Activated CD4-positive, alpha-beta T cell treated with anti-CD3 and anti-CD28 coated beads, Interleukin-2, Interleukin-6, amounts not matched to agents 100 ng/mL and 50 ng/mL, durations not matched to agents 16 hours and 8 hours (primary cell): ENCODE results near the gene TMEM178B.
"Not testable (repeated sequence)": the region's sequence is repeated elsewhere in the genome, so short reads cannot be mapped to it uniquely, and the experiment has no call there.

ENCODE experiments used
- DNase-seq: peaks from one replicate; pipeline ENCODE4 v3.0.0-alpha.2; 2020

Gene TMEM178B

DNA sequence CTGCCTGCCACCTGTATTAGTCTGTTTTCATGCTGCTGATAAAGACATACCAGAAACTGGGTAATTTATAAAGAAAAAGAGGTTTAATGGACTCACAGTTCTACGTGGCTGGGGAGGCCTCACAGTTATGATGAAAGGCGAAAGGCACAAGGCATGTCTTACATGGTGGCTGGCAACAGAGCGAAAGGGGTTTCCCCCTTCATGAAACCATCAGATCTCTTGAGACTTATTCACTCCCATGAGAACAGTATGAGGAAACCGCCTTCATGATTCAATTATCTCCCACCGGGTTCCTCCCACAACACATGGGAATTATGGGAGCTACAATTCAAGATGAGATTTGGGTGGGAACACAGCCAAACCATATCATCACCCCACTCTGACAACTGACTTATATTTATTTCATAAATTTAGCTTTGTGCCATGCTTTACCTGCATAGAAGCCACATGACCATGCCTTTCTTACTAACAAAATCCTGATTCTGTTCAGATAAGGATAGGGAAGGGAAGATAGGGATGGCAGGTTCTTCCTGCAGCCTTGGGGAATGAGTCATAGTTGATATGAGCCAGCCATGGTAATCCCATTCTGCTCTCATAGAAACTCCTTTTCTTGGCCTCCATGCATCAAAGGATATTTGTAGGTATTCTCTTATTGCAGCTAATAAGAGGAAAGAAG is 286.0 kb downstream of the TMEM178B start:
- DNase-seq = no peak

DNA sequence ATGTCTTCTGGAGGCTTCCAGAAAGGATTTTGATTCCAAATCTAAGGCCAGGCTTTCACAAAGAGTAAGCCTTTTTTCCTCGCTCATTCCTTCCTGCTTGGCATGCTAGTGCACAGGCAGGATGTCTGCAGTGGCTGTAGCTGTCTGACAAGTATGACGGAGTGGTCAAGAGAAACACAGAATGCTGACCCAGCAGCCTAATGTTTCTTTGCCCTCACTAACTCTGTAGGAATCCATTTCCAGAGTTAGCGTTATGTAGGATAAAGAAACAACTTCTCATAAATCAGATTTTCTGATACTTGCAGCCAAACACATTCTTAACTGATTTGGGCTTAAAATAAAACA is 286.5 kb downstream of the TMEM178B start:
- DNase-seq = no peak

GRCh38 chr7:141360803-141361202 is 286.9 kb downstream of the TMEM178B start:
- DNase-seq = no peak

- no peak for DNase-seq
Measured at GRCh38 chr7:141361479-141361878, 287.6 kb downstream of the TMEM178B start.

DNA sequence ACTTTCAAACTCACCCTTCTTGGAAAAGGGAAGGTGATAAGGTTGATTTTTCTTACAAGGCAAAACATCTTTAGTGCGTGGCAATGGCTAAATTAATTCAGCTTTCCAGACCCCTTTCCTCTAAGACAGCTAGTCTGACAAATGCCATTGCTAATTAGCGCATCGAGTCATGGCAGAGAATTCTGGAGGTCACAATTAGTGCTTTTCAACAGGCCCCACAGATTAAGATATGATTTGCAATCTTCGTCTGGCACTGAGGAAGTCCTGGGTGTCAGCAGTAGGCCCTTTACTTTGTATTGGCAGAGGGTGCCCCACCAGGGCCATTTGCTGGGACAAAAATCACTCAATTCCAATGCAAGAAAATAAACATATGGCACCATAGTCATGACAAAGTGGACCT is 288.1 kb downstream of the TMEM178B start:
- no peak for DNase-seq

- no peak for DNase-seq
Measured at GRCh38 chr7:141362580-141363435, 288.9 kb downstream of the TMEM178B start.

GRCh38 chr7:141363748-141364147 is 289.9 kb downstream of the TMEM178B start:
- no peak for DNase-seq

DNA sequence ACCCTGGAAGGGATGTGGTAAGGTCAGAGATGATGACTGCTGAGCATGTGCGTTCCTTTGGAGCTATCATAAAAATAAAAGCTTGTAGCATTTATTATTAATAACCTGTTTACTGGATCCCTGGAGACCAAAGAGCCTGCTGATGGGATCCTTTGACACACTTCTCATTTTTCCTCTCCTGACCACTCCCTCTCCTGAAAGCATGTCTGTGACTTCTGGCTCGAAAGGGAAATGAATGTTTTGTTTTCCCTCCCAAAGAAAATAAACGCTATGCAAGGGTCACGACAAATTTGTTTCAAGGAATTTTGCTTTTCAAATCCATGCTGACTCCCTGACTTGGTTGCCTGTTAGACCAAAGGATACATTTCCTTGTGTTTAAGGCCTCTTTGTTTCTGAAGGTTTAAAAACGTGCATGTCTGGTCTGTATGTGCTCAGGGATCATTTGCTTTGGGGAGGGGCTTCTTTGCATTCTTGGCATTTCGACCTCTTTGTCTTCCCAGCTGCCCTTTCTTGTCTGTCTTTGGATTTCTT is 292.3 kb downstream of the TMEM178B start:
- no peak for DNase-seq

DNA sequence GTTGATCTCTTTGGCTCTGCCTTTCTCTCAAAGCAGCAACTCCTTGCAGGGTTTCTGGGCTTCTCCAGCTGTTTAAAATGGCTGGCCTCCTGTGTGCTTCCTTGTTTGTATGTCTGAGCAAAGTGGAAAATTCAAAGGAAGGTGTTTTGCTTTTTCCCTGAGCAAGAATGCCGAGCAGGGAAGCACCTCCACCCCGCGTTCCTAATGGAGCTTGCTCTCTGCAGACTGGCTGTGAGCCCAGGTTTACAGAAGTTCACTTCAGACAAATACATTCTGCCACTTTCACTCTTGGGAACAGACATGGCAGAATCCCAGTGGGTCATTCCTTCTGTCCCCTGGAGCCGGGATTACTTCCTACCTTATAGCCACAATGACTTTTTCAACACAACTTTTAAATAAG is 295.6 kb downstream of the TMEM178B start:
- no peak for DNase-seq

- no peak for DNase-seq
Measured at GRCh38 chr7:141370178-141370577, 296.3 kb downstream of the TMEM178B start.

DNA sequence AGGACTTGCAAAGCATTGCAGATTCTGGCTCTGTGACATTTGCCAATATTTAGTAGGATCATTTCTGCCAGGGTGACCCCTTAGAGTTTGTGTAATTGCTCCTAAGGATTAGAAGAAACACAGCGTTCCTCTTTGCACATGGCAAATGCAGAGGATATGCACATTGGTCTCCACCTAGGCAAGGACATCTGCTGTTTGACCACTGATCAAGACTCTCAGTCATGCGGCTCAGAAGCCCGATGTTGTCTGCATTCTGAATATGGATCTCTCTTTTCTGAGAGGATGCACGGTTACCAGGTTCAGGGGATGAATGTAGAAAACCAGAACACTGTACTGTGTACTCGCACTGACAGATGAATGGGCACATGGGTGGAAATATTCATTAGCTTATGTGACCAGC is 296.8 kb downstream of the TMEM178B start:
- no peak for DNase-seq

DNA sequence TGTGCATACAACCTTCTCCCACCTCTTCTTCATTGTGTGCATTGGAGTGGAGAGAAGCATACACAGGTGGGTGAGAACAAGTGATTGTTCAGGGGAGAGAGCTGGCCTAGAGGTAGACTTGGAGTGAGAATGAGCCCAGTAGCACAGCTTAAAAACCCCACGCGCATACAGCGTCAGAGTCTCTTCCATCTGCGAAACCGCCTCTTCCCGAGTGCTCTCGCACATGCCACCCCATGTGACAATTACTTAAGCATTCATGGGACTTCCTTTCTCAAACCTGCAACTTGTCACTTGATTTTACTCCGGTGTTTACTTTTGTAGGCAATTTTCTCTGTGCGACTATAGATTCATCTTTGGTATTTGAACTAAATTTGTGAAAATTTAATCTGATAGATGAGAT is 300.6 kb downstream of the TMEM178B start:
- DNase-seq = no peak

- DNase-seq = no peak
Measured at GRCh38 chr7:141375442-141375841, 301.6 kb downstream of the TMEM178B start.

GRCh38 chr7:141377906-141378305 is 304.0 kb downstream of the TMEM178B start:
- DNase-seq = no peak

DNA sequence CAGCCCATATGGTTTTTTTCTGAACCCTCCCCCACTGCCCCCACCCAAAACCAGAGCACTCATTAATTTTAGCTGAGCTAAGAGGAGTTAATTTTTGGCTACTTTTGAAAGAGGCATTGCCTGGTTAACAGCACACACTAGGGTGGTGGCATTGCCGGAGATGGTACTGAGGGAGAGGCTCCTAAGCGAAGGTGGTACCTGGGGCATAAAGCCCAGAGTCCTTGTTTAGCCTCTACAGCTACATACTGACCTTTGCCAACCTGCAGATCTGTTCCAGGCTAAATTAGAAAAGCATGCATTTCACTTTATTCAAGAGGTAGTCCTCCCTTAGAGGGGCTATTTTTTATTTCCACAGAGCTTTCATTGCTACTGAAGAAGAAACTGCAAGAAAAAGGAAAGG is 304.5 kb downstream of the TMEM178B start:
- DNase-seq = no peak

DNA sequence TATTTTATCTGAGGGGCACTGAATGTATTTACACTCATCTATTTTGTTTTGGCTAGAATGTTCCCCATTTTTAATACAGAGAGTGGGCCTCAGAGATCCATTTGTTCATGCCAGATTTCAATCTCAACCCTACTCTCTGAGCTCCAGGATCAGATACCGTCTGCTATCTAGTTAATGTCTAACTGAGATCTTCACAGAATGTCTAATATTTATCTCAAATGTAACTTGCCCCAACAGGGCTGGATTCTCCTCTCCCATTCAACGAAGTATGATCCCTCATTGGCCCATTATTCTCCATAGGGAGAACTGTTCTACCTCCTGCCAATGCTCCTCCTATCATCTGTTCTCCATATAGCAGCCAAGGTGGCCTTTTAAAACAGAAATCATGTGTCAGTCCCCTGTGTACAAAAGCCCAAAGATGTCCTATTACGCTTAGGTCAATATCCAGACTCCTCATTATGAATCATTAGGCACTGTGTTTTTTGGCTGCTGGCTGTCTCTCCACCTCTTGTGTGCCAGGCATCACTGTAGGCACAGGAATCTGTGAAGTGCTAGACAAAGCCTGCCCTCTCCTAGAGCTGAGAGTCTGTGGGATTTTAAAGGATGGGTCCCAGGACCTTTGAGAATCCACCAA is 308.0 kb downstream of the TMEM178B start:
- DNase-seq = no peak

DNA sequence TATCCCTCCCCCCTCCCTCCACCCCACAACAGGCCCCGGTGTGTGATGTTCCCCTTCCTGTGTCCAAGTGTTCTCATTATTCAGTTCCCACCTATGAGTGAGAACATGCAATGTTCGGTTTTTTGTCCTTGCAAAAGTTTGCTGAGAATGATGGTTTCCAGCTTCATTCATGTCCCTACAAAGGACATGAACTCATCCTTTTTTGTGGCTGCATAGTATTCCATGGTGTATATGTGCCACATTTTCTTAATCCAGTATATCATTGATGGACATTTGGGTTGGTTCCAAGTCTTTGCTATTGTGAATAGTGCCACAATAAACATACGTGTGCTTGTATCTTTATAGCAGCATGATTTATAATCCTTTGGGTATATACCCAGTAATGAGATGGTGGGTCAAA is 309.5 kb downstream of the TMEM178B start:
- DNase-seq = not testable (repeated sequence)

GRCh38 chr7:141386881-141387280 is 313.0 kb downstream of the TMEM178B start:
- DNase-seq = no peak

- DNase-seq = no peak
Measured at GRCh38 chr7:141387521-141388217, 313.8 kb downstream of the TMEM178B start.

DNA sequence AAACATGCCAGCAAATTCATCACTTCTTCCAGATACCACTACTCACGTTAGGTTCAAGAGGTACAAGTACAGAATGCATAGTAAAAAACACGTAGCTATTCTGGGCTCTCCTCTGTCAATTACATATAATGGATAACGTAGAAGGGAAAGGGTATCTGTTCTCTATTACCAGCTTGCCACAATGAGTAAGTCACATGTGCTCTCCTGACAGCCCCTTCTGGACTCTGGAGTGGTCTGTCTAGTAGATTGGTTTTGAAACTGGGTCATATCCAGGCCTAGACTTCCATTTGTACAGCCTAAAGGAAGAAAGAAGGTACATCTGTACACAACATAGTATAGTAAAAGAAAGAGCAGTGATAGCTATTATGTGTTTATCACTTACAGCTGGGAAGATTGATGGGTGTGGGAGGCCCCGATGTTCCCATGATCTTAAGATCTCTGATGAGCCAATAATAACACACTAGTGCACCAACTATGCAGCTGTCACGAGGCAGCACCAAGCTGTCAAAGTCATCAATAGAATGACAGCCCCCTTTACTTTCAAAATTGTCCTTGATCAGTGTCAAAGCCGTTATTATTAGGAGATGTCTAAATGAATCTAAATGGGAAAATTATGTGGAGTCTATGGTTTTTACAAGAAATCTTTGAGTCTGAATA is 315.4 kb downstream of the TMEM178B start:
- no peak for DNase-seq

GRCh38 chr7:141390339-141390738 is 316.5 kb downstream of the TMEM178B start:
- DNase-seq = no peak

GRCh38 chr7:141393056-141393455 is 319.2 kb downstream of the TMEM178B start:
- DNase-seq = no peak
